ENCODE results near the gene PLEKHG4. TPM values are rescaled to one million over a fixed set of nuclear protein-coding genes. Genes with fewer than 3 reads are reported as not detected.

The PLEKHG4 gene, protein sequence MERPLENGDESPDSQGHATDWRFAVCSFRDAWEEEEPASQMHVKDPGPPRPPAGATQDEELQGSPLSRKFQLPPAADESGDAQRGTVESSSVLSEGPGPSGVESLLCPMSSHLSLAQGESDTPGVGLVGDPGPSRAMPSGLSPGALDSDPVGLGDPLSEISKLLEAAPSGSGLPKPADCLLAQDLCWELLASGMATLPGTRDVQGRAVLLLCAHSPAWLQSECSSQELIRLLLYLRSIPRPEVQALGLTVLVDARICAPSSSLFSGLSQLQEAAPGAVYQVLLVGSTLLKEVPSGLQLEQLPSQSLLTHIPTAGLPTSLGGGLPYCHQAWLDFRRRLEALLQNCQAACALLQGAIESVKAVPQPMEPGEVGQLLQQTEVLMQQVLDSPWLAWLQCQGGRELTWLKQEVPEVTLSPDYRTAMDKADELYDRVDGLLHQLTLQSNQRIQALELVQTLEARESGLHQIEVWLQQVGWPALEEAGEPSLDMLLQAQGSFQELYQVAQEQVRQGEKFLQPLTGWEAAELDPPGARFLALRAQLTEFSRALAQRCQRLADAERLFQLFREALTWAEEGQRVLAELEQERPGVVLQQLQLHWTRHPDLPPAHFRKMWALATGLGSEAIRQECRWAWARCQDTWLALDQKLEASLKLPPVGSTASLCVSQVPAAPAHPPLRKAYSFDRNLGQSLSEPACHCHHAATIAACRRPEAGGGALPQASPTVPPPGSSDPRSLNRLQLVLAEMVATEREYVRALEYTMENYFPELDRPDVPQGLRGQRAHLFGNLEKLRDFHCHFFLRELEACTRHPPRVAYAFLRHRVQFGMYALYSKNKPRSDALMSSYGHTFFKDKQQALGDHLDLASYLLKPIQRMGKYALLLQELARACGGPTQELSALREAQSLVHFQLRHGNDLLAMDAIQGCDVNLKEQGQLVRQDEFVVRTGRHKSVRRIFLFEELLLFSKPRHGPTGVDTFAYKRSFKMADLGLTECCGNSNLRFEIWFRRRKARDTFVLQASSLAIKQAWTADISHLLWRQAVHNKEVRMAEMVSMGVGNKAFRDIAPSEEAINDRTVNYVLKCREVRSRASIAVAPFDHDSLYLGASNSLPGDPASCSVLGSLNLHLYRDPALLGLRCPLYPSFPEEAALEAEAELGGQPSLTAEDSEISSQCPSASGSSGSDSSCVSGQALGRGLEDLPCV
- 13.2 TPM for total RNA-seq
- 10 to 100 TPM in 4 of 8 donors, 1 to 10 TPM in 4; 7.6 to 12.8 (median 10.1) TPM for polyA plus RNA-seq (ENCODE audit: insufficient read depth in 1 of 8, insufficient read length in 8 of 8, low replicate concordance in 1 of 8)
- long read RNA-seq, donor 1 = 0 reads
- long read RNA-seq, donor 2 = 0 reads
- long read RNA-seq, donor 3 = 0 reads
- long read RNA-seq, donor 4 = 0 reads
- long read RNA-seq, donor 5, full-length matches to known transcripts = 2 of 2 reads
- long read RNA-seq, donor 5, partial matches to known transcripts = 0 of 2 reads
- long read RNA-seq, donor 5, other reads (novel, unspliced or antisense) = 0 of 2 reads
- long read RNA-seq, donor 6 = 0 reads
- long read RNA-seq, donor 7 = 0 reads
- long read RNA-seq, donor 8, partial matches to known transcripts = 0 of 1 reads
- long read RNA-seq, donor 8, other reads (novel, unspliced or antisense) = 0 of 1 reads
- long read RNA-seq, donor 9, full-length matches to known transcripts = 2 of 2 reads
- long read RNA-seq, donor 9, partial matches to known transcripts = 0 of 2 reads
- long read RNA-seq, donor 9, other reads (novel, unspliced or antisense) = 0 of 2 reads
- long read RNA-seq, donor 10, full-length matches to known transcripts = 1 of 1 reads
- long read RNA-seq, donor 10, partial matches to known transcripts = 0 of 1 reads
- long read RNA-seq, donor 10, other reads (novel, unspliced or antisense) = 0 of 1 reads
- long read RNA-seq, donor 11 = 0 reads

DNA sequence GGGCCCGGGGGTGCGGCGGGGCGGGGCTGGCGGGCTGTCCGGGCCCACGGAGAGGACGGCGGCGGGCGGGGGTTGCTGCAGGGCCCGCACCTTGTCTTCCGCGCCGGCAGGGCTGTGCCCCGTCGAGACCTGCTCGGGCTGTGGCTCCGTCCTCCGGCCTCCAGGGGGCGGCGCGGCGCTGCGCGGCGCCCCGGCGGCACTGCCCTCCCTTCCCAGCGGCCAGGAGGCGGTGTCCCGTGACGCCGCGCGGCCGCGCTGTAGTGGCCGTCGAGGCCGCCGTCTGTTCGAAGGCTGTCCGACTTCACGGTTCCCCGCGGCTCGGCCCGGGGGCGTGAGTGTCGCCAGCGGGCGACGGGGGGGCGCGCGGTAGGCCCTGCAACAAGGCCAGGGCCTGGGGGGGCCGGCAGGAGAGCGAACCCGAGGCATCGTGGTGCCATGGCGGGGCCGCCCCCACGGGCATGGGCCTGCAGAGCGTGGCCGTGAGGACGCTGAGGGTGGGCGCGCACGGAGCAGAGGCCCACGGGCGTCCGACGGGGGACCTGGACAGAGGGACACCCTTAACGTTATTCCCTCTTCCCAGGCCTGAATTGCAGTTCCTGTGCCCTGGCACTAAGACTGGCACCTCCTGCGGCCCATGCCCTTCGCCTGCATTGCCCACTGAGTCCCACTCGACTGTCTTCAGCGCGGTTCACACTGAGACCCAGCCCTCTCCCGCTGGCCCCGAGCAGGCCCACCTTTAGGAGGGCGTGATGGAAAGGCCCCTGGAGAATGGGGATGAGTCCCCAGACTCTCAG, at the start of gene PLEKHG4:
PLEKHG4 (plus strand) TSS at position 237 of the 794 bp plus-strand sequence; CDS start at position 750, 513 bp downstream.
- peak; percentile 85 for DNase-seq
- 15% methylated on average over 71 of the region's 83 CpGs for WGBS (ENCODE audit: insufficient coverage)
- Histone ChIP-seq H3K36me3 (ENCODE audit: control insufficient read depth, insufficient read depth, low read length) (peaks cover 25% of the 10 kb centered on the region), H3K9me3 (replicated peaks; ENCODE audit: control insufficient read depth, low read depth, low read length) (no peaks in the 10 kb centered on the region), H3K27ac (ENCODE audit: low read length) (no peak within 1 kb of the TSS), H3K4me3 (ENCODE audit: low read length) (peak within 1 kb of the TSS; percentile 45), H3K27me3 (ENCODE audit: control insufficient read depth, insufficient read depth, low read length) (no peaks in the 10 kb centered on the region), H3K4me1 (ENCODE audit: control insufficient read depth, insufficient read depth, low read length) (peaks cover 30% of the 10 kb centered on the region)

DNA sequence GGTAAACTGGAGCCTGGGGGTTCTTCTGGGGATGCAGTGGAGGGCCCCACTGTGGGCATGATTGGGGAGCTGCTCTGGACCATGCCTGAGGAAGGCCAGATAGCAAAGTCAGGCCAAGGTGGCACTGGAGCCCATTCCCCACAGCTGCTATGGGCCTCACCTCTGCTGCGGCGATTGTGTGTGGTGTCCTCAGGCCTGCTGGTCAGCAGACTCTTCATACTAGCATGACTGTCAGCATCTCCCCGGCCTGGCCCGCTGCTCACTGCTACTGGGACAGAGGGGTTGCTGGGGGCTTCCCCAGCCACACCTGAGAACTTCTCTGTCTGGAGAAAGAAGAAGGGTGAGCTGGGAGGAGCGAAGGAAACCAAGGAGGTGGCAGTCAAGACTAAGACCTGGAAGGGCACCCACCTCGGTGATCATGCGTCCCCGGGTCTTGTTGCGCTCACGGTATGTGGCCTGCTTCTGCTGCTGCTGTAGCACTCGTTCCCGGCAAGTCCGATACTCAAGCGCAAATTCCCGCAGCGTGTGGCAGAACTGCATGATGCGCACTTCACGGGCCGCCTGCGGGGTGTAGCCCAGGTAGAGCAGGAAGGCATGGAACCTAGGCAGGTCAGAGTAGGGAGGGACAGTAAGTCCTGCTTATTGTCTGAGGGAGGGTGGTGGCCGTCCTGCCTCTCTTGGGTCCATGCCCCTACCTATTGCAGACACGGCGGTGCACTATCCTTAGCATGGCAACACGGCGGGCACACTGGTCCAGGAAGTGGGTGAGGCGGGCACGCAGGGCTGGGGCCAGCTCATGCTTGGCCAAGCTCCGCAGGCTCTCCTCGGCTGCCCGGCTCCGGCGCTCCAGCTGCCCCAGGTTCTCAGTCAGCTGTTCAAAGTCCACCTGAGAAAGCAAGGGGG, 49.2 kb upstream of the PLEKHG4 start:
- no peak overlapping the region for H3K4me3 ChIP-seq (ENCODE audit: low read length)
- H3K27ac ChIP-seq (ENCODE audit: low read length) = no peak overlapping the region
- no peaks in the 10 kb centered on the region for H3K27me3 ChIP-seq (ENCODE audit: control insufficient read depth, insufficient read depth, low read length)
- 95% methylated on average over 32 of the region's 32 CpGs for WGBS (ENCODE audit: insufficient coverage)
- H3K9me3 ChIP-seq (replicated peaks; ENCODE audit: control insufficient read depth, low read depth, low read length) = no peaks in the 10 kb centered on the region
- H3K4me1 ChIP-seq (ENCODE audit: control insufficient read depth, insufficient read depth, low read length) = peaks cover 23% of the 10 kb centered on the region
- DNase-seq = no peak
- peaks cover 60% of the 10 kb centered on the region for H3K36me3 ChIP-seq (ENCODE audit: control insufficient read depth, insufficient read depth, low read length)

DNA sequence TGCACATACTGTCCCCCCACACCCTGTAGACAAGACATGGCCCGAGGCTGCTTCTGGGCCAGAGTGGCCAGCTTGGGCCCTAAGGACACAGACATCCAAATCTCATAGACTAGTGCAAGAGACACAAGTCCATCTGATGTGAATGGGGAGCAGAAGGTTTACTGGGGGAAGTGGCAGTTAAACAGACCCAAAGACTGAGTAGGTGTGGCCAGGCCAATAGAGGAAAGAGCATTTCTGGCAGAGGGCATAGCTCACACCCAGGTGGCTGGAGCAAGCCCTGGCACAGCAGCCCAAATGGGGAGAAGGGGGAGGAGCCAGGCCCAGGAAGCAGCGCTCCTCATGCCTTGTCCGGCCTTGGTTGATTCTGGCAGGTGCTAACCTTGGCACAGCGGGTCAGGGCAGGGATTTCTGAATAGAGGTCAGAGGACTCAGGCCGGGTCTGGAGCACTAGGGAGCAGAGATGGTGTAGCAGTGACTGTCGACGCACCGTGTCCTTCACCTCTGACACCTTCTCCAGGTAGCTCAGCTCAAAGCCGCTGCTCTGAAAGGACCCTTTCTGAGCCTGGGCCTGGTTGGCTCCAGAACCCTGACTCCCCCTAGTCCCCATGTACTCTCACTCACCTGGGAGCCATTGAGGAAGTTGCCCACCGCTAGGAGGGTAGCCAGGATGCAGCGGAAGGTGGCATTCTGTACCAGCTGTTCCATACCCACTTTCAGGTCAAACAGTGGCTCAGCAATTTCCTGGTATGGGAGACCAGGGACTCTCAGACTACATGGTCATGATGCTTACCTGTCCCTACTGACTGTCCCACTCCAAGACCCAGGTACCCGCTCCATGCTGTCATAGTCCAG, 48.3 kb upstream of the PLEKHG4 start:
- Histone ChIP-seq H3K4me3 (ENCODE audit: low read length) (no peak overlapping the region), H3K27me3 (ENCODE audit: control insufficient read depth, insufficient read depth, low read length) (no peaks in the 10 kb centered on the region), H3K27ac (ENCODE audit: low read length) (no peak overlapping the region), H3K4me1 (ENCODE audit: control insufficient read depth, insufficient read depth, low read length) (peaks cover 15% of the 10 kb centered on the region), H3K9me3 (replicated peaks; ENCODE audit: control insufficient read depth, low read depth, low read length) (no peaks in the 10 kb centered on the region), H3K36me3 (ENCODE audit: control insufficient read depth, insufficient read depth, low read length) (peaks cover 68% of the 10 kb centered on the region)
- DNase-seq = no peak
- 85% methylated on average over 7 of the region's 12 CpGs for WGBS (ENCODE audit: insufficient coverage)

DNA sequence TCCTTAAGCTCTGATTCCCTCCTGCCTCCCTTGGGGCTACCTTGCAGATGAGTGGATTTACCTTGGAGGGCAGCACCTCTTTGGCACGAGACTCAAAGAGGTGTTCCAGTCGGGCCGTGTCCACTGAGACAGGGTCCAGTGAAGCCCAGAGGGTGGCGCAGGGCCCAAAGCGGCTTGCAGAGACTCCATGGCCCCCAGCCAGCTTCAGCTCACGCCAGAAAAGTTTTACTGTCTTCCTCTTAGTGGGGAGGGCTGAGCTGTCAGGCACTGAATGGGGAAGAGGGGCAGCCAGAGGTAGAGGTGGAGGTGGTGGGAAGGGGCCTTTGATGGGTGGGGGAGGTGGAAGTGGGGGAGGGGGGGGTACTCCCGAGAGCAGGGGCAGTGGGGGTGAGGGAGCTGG, 45.7 kb upstream of the PLEKHG4 start:
- WGBS (ENCODE audit: insufficient coverage) = 77% methylated on average over 5 of the region's 7 CpGs
- no peaks in the 10 kb centered on the region for H3K9me3 ChIP-seq (replicated peaks; ENCODE audit: control insufficient read depth, low read depth, low read length)
- peaks cover 81% of the 10 kb centered on the region for H3K36me3 ChIP-seq (ENCODE audit: control insufficient read depth, insufficient read depth, low read length)
- H3K27me3 ChIP-seq (ENCODE audit: control insufficient read depth, insufficient read depth, low read length) = no peaks in the 10 kb centered on the region
- no peak for DNase-seq
- H3K4me1 ChIP-seq (ENCODE audit: control insufficient read depth, insufficient read depth, low read length) = no peaks in the 10 kb centered on the region
- H3K4me3 ChIP-seq (ENCODE audit: low read length) = no peak overlapping the region
- no peak overlapping the region for H3K27ac ChIP-seq (ENCODE audit: low read length)

DNA sequence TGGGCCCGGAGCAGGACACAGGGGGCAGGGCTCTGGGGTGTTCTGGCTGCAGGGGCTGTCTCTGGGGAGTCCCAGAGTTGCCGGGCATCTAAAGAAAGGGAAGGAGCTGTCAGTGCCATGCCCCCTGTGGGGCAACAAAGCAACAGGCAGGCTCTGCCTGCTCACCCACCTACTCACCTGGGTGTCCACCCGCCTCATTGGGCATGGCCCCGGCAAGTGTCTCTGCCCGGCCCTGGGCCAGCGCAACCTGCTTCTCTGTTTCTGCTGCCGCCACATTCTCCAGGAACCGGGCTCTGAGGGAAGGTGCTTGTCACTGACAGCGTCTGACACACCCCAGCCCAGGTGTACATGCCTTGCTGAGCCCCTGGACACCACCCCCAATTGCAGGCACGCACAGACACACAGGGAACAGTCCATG, 45.1 kb upstream of the PLEKHG4 start:
- Histone ChIP-seq H3K9me3 (replicated peaks; ENCODE audit: control insufficient read depth, low read depth, low read length) (no peaks in the 10 kb centered on the region), H3K4me1 (ENCODE audit: control insufficient read depth, insufficient read depth, low read length) (no peaks in the 10 kb centered on the region), H3K36me3 (ENCODE audit: control insufficient read depth, insufficient read depth, low read length) (peaks cover 76% of the 10 kb centered on the region), H3K4me3 (ENCODE audit: low read length) (no peak overlapping the region), H3K27ac (ENCODE audit: low read length) (no peak overlapping the region), H3K27me3 (ENCODE audit: control insufficient read depth, insufficient read depth, low read length) (no peaks in the 10 kb centered on the region)
- DNase-seq = no peak
- WGBS (ENCODE audit: insufficient coverage) = 79% methylated on average over 10 of the region's 10 CpGs

DNA sequence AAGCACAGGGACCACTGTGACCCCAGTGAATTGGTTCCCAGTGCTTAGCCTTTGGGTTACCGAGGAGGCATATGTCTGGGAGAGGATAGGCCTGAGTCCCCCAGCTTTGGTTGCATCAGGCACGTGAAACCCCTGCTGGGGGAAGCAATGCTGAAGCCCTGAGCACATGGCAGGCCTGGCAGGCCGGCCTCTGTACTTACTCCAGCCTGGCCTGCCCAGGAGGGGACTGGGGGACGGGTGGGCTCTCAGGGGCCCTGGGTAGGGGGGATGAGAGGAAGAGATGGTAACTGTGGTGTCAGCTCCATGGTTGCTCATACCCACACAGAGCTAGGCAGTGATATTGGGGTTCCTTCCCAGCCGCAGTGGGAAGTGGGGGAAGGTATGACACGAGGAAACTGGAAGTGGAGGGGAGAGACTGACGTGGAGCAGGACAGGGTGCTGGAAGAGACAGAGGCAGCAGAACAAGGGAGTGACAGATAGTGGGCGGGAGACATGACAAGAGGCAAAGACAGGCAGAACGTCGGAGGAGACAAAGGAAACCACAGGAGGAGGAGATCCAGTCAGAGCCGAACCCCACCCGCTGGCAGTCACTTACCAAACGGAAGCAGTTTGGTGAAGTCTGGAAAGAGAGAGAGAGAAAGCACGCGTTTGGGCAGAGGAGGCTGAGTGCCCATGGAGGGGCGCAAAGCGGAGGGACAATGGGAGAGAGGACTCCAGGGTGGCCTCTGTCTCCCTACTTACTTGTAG, 43.3 kb upstream of the PLEKHG4 start:
- Histone ChIP-seq H3K4me1 (ENCODE audit: control insufficient read depth, insufficient read depth, low read length) (no peaks in the 10 kb centered on the region), H3K36me3 (ENCODE audit: control insufficient read depth, insufficient read depth, low read length) (peaks cover 63% of the 10 kb centered on the region), H3K4me3 (ENCODE audit: low read length) (no peak overlapping the region), H3K27ac (ENCODE audit: low read length) (no peak overlapping the region), H3K27me3 (ENCODE audit: control insufficient read depth, insufficient read depth, low read length) (no peaks in the 10 kb centered on the region), H3K9me3 (replicated peaks; ENCODE audit: control insufficient read depth, low read depth, low read length) (no peaks in the 10 kb centered on the region)
- WGBS (ENCODE audit: insufficient coverage) = 80% methylated on average over 14 of the region's 17 CpGs
- no peak for DNase-seq
